GM11168 (cell line): ENCODE measurements around the gene RLN3.

Experiments used
- in situ Hi-C: fragments of 300-500 bp; cut with MboI; formaldehyde crosslinking; loops from one replicate; pipeline ENCODE4 v1.12.0; 2022; ENCODE audit warnings: low sequenced_read_pairs; ENCODE audit not compliant: unreplicated experiment

The RLN3 gene

GRCh38 chr19:14070268-14071050 is 42.5 kb downstream of the RLN3 start:
- in situ Hi-C loops = loop anchor here (5.0 to 10.0 kb wide), 2 partner anchors 188 to 476 kb away; no protein-coding TSS in a partner anchor

DNA sequence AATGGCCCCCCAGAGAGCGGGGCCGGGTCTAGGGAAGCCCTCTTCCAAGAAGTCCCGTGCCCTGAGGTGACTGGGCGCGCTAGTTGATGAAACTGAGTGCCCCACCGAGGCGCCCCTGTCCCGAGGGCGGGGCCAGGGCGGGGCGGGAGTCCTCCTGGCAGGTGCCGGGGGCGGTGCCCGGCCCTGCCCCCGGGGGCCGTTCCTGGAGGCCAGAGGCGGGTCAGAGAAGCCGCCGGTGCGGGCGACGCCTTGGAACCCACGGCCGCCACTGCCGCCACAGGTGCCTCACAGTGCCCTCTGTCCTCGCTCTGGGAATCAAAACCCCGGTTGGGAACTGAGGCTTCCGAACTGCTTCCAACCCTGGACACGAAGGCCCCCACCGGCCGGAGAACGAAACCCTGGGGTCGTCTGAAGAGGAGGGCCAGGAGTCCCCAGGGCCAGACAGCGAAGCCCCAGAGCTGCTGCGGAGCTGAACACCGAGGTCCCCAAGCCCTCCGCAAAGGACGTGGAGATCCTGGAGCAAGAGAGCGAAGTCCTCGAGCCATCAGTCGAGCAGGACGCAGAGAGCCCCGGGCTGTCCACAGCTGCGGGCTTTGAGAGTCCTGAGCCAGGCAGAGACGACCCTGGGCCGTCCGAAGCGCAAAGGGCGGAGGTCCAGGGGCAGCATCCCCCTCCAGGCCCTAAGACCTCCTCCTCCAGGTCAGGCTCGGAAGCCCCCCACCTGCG is 44.8 kb downstream of the RLN3 start, which contains the start of gene MISP3:
MISP3 (plus strand) TSS at position 252 of the 726 bp plus-strand sequence. CDS start 524 bp downstream, outside the sequence.
- in situ Hi-C loops = loop anchor here (5.0 to 10.0 kb wide), 2 partner anchors 190 to 478 kb away; no protein-coding TSS in a partner anchor

DNA sequence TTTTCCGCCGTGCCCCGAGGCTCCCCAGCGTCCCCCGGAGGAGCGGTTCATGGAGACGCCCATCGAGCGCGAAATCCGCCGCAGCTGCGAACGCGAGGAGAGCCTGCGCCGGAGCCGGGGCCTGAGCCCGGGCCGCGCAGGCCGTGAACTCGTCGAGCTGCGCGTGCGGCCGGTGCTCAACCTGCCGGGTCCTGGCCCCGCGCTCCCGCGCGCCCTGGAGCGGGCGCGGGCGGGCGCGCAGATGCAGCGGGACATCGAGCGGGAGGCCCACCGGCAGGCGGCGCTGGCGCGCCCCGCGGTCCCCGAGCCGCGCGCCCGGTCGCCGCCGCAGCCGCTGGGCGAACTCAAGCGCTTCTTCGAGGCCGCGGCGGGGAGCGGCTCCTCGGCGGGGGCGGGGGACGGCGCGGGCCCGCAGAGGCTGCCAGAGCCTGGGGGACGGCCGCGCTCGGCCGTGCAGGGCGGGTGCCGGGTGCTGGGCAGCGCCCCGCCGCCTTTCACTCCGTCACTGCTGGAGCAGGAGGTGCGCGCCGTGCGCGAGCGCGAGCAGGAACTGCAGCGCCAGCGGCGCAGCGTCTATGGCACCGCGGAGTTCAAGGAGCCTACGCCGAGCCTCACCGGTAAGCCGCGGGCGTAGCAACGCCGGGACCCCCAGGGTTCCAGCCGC is 45.4 kb downstream of the RLN3 start:
- in situ Hi-C loops = loop anchor here (5.0 to 10.0 kb wide), 2 partner anchors 191 to 479 kb away; no protein-coding TSS in a partner anchor

DNA sequence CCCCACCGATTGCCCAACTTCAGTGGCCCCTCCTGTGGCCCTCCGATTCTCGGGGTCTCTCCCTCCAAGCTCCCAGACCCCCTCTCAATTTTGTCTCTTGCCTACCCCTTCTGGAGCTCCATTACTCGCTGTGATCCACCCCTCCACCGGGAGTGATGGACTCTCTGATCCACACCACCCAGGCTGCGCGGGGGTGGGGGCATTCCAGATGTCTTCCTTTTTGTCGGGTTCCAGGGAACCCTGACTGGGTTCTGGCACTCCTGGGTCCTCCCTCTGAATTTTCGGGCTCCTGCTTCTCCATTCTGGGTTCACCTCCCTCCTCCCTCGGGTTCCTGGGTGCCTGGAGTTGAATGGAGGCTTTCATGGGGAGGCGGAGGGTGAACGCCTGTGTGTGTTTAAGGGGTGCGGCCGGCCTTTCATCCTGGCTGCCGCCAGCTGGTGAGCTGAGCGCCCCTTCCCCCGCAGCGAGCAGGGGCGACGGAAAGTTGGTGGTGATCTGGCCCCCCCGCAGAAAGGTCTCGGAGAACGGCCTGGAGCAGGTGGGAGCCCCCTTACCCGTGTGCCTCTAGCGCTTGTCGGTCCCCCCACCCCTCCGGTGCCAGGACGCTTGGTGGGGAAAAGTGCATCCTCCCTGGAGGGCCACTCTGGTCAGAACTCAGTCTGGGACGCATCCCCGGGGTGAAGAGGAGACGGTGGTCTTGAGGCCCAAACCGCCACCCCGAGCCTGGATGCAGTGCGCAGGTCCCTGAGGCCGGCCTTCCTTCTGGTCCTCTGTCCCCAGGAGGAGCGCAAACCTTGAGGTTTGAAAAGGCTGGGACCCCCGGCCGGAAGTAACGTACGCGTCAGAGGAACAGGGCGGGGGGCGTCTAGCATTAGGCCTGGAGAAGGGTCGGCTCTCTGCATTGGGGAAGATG is 46.2 kb downstream of the RLN3 start:
- in situ Hi-C loops = loop anchor here (5.0 to 10.0 kb wide), 2 partner anchors 192 to 479 kb away; no protein-coding TSS in a partner anchor

DNA sequence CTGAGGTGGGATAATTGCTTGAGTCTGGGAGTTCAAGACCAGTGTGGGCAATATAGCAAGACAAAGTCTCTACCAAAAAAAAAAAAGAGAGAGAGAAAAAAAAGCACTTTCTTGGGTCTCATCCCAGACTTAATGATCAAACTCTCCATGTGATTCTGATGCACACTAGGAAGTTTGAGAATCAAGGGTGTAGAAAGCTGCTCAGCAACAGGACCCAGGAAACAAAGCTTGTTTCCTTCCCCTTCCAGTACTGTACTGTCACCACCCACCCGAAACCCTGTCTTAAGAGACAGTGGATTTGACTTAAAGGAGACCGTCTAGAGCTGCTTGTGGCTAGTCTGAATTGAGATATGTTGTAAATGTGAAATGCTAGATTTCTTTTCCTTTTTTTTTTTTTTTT is 50.5 kb downstream of the RLN3 start:
- in situ Hi-C loops = loop anchor here (10.0 kb wide), 1 partner anchor 484 kb away; no protein-coding TSS in a partner anchor
